GM18861 (cell line): ENCODE results near the gene DOCK3.
"Not testable (repeated sequence)": the region's sequence is repeated elsewhere in the genome, so short reads cannot be mapped to it uniquely, and the experiment has no call there.

Source experiments
- ATAC-seq: cut with Tn5 transposase; IDR thresholded peaks from one replicate; pipeline ENCODE4 v1.9.1; 2021; ENCODE audit not compliant: unreplicated experiment

DOCK3 gene

GRCh38 chr3:50649451-50649931 lies 25.2 kb upstream of the DOCK3 start:
- ATAC-seq, result no peak

- ATAC-seq, result no peak
Observed at GRCh38 chr3:50650018-50650417, 24.7 kb upstream of the DOCK3 start.

- ATAC-seq, result no peak
Observed at GRCh38 chr3:50651445-50651844, 23.3 kb upstream of the DOCK3 start.

GRCh38 chr3:50651920-50652529 lies 22.7 kb upstream of the DOCK3 start:
- ATAC-seq, result no peak

- no peak for ATAC-seq
Observed at GRCh38 chr3:50652709-50653108, 22.0 kb upstream of the DOCK3 start.

- ATAC-seq, result no peak
Observed at GRCh38 chr3:50653937-50654595, 20.7 kb upstream of the DOCK3 start.

GRCh38 chr3:50655009-50655830 lies 19.5 kb upstream of the DOCK3 start:
- no peak for ATAC-seq

GRCh38 chr3:50656417-50657195 lies 18.1 kb upstream of the DOCK3 start:
- no peak for ATAC-seq

- ATAC-seq, result no peak
Observed at GRCh38 chr3:50657407-50657806, 17.3 kb upstream of the DOCK3 start.

- no peak for ATAC-seq
Observed at GRCh38 chr3:50657816-50658215, 16.9 kb upstream of the DOCK3 start.

GRCh38 chr3:50658416-50658815 lies 16.3 kb upstream of the DOCK3 start:
- no peak for ATAC-seq

GRCh38 chr3:50658831-50659230 lies 15.9 kb upstream of the DOCK3 start:
- no peak for ATAC-seq

- ATAC-seq, result no peak
Observed at GRCh38 chr3:50660386-50660785, 14.3 kb upstream of the DOCK3 start.

DNA sequence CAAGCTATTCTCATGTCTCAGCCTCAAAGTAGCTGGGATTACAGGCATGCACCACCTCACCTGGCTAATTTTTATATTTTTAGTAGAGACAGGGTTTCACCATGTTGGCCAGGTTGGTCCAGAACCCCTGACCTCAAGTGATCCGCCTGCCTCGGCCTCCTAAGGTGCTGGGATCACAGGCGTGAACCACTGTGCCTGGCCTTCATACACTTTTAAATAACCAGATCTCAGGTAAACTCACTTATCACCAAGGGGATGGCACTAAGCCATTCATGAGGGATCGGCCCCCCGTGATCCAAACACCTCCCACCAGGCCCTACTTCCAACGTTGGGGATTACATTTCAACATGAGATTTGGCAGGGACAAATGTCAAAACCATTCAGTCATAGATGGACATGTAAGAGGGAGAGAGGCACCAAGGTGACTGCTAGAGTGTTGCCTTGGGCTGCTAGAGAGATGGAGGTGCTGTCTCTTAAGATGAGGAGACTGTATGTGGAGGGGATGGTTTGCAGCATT lies 13.3 kb upstream of the DOCK3 start:
- ATAC-seq, result no peak

DNA sequence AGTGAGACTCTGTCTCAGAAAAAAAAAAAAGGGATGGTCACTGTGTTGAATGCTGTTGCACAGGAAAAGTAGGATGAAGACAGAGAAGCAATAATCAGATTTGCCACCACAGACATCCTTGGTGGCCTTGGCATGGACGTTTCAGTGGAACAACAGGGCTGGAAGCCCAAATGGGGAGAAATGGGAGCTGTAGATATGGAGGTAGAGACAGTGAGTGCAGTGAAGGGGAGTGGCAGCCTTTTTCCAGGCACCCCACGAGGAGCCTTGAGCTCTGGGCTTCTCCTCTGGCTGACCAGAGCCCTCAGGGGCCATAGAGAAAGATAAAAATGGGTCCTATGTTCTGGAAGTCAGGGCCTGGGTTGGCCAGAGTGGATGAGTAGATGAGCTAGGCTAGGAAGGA lies 12.3 kb upstream of the DOCK3 start:
- no peak for ATAC-seq

DNA sequence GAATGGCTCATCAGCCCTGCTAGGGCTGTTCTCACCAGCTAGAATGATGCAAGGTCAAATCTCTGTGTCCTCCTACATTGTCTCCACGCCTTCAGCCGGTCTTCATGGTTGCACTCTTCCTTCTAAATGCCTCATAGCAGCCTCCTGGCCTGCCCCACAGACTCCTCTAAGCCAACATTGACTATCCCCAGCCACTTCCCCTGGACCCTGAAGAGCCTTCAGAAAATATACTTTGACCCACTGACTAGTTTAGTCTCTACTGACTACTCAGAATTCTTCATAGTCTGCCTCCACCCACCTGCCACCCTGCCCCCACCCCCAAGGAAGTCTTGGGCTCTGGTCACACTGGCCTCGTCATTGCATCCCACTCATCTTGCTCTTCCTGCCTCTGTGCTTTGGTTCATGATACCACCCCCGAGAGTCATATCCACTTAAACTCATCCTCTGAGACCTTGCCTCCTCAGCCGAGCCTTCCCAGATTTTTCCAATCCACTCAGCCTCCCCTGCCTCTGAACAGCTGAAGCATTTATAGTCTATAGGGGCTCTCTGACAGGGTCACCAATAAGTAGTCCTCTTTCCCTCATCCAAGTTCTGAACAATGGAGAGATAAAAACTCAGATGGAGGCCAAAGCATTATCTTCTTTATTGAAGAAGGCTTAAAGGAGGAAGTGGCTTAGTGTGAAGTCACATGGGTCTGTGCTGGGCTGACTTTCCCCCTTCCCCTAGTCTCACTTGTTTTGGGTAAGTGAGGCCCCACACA lies 9.5 kb upstream of the DOCK3 start:
- ATAC-seq, result no peak

- ATAC-seq, result not testable (repeated sequence)
Observed at GRCh38 chr3:50665841-50666115, 8.9 kb upstream of the DOCK3 start.

- ATAC-seq, result no peak
Observed at GRCh38 chr3:50666837-50667236, 7.9 kb upstream of the DOCK3 start.

DNA sequence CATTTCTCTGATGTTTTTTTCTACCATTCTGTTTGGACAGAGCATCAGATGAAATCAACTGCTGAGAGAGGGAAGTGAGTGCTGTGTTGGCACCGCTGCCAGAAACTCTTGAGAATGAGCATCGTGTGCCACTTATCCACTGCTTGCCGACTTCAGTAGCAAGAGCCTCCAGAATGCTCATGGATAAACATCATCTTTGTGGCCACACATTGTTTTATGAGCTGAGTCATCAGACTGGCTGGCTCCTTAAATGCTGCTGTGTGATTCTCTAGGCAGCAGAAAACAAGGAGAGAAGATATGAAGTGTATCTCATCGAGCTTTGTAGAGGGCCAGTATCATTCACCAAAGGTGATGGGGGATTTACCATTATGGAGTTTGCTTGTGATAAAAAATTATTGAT lies 3.4 kb upstream of the DOCK3 start:
- no peak for ATAC-seq

GRCh38 chr3:50672656-50673055 lies 2.1 kb upstream of the DOCK3 start:
- no peak for ATAC-seq

- no peak for ATAC-seq
Observed at GRCh38 chr3:50673931-50674330, 796 bp upstream of the DOCK3 start.
